GM19240 (cell line): ENCODE measurements around the gene ADAMTS15.

Experiments
- DNase-seq: peaks from one replicate; pipeline ENCODE4 v3.0.0; 2011; ENCODE audit warnings: low spot score; ENCODE audit not compliant: insufficient read length

ADAMTS15 gene

GRCh38 chr11:130462101-130462885 is 13.8 kb downstream of the ADAMTS15 start:
- no peak for DNase-seq

- DNase-seq, result no peak
Observed at GRCh38 chr11:130462931-130463330, 14.5 kb downstream of the ADAMTS15 start.

GRCh38 chr11:130464291-130464812 is 15.9 kb downstream of the ADAMTS15 start:
- DNase-seq, result no peak

GRCh38 chr11:130465263-130465662 is 16.8 kb downstream of the ADAMTS15 start:
- DNase-seq, result no peak

GRCh38 chr11:130467116-130467900 is 18.9 kb downstream of the ADAMTS15 start:
- DNase-seq, result no peak

- DNase-seq, result no peak
Observed at GRCh38 chr11:130469181-130469580, 20.7 kb downstream of the ADAMTS15 start.

- no peak for DNase-seq
Observed at GRCh38 chr11:130470832-130471706, 22.6 kb downstream of the ADAMTS15 start.

GRCh38 chr11:130471731-130472433 is 23.4 kb downstream of the ADAMTS15 start:
- DNase-seq, result no peak

- no peak for DNase-seq
Observed at GRCh38 chr11:130472434-130472961, 24.1 kb downstream of the ADAMTS15 start.

- DNase-seq, result no peak
Observed at GRCh38 chr11:130473056-130473794, 24.8 kb downstream of the ADAMTS15 start.

GRCh38 chr11:130473795-130474377 is 25.4 kb downstream of the ADAMTS15 start:
- no peak for DNase-seq

GRCh38 chr11:130474637-130475400 is 26.4 kb downstream of the ADAMTS15 start:
- no peak for DNase-seq

GRCh38 chr11:130475426-130476053 is 27.1 kb downstream of the ADAMTS15 start:
- DNase-seq, result no peak

- DNase-seq, result no peak
Observed at GRCh38 chr11:130476200-130476921, 27.9 kb downstream of the ADAMTS15 start.

GRCh38 chr11:130476922-130477491 is 28.6 kb downstream of the ADAMTS15 start:
- no peak for DNase-seq

- DNase-seq, result no peak
Observed at GRCh38 chr11:130477586-130478203, 29.2 kb downstream of the ADAMTS15 start.
